NCI-H510A treated with DMSO at 0.1 percent for 48 hours (cell line): ENCODE data around the gene MYO7B.

Source experiments
- DNase-seq: peaks from one replicate; lab custom pipeline; 2025; lab: John Stamatoyannopoulos, UW

Gene MYO7B

DNA sequence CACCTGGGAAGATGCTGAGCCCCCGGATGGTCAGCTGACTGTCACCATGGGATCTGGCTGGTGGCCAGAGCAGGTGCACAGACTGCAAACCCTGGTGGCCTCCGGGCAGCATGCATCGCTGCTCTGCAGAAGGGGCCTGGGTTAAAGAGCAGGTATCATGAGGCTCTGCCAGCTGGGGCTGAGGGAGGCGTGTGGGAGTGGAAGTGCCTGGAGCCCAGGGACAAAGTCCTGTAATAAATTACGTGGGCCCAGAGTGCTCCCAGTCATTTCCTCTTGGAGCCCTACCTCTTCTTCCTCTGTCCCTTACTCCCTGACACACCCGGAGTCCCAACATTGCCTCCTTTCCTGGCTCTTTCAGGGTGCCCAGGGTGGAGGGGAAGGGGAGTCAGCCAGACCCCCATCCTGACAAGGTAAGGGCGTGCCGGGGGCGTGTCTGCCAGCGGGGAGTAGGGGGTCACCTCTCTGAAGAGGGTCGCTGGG is at the start of gene MYO7B:
Gene MYO7B, plus strand, starts transcription at position 262 of the 480 bp plus-strand sequence. CDS start 24,040 bp downstream, outside the sequence.
- peak; percentile 21 for DNase-seq

DNA sequence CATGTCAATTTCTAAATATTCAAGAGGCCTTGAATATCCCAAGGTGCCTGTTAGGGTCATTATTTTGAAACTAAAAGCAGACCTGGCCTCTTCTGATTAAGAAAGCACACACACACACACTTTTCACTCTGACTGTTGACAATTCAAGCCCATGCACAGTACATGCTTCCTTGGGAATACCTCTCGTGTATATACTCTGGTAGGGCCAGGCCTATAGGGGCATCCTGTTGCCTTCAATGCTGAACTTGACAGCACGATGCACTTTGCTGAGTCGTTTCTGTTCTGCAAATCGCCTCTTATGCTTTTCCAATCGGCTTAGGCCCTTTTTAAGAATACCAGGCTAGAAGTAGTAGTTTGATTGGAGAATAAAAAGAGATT is 49.8 kb upstream of the MYO7B start:
- DNase-seq, result no peak

DNA sequence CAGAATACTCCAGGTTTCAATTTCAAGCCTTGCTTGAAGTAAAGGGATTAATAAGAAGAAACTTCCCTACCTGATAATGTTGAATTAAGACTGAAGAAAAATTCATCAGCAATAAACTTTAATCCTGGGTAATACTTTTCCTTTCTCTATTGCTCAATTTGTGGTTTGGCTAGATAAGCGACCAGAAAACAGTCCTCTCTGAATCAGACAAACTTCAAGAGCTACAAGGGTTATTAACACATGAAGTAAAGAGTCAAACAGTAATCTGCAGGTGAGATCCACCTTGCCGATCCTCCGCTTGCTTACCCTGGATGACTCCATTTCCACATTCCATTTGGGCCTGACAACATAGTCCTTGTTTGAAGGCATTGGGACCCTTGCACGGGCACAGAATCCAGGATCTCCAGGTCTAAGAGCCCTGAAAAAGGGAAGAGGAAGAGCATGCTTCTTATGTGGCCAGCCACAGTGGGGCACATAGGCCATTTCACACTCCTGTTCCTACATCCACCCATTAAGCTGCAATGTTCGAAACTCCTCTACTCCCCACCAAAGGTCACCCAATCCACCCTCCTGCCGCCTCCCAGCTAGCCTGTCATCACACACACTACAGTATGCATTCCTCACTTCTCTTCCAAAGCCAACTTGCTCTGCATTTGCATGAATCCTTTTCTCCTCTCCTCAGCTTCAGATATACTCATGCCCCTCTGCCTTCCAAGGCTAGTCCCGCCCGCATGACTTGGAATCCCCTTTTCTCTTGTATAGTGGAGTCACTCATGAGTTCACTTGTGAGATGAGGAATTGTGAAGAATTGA is 49.0 kb upstream of the MYO7B start:
- DNase-seq, result no peak

DNA sequence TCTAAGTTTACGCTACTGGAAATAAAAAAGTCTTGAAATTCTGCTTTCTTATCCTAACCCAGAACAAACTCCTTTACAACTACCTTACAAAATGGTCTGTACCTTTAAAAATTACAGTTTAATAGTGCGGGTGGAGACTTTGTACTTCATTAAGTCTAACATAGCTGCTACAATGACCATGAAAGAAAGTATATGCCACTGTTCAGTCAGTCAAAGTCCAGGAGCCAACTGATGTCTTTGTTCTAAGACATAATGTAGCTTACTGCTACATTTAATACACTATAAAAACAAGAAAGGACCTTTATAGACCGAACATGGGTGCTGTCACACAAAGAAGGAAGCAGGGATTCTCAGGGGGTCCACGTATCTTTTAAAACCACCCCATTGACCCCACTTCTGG is 45.2 kb upstream of the MYO7B start:
- no peak for DNase-seq

DNA sequence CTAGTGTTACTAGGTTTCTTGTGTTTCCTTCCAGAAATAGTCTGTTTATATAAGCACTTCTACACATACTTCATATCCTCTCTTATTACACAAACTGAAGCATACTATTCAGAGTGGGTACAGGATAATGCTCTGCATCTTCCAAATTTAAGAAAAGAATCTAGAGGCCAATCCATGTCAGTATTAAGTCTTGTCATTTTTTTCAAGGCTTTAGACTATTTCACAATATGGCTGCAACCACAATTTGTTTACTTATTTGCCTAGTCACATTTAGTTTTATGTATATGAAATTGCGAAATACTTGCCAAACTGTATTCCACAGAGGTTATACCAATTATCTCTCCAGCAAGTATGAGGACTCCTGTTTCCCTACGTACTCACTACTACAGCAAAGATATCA is 37.1 kb upstream of the MYO7B start:
- no peak for DNase-seq

DNA sequence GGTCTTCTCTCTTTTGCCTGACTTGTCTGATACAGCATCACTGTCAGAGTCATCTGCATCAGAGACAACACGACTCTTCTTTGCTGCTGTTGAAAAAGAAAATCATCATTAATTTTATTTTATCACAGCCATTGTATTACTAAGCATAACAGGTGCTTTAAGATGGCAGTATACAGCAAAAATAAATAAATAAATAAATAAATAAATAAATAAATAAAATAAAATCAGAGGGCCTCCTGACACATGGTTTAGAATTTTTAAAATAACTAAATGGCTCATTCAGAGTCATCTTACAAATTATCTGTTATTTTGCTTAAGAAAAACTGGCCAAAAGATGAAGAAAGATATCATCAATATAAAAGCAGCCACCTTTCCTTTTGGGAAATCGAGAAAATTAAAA is 32.0 kb upstream of the MYO7B start:
- no peak for DNase-seq

DNA sequence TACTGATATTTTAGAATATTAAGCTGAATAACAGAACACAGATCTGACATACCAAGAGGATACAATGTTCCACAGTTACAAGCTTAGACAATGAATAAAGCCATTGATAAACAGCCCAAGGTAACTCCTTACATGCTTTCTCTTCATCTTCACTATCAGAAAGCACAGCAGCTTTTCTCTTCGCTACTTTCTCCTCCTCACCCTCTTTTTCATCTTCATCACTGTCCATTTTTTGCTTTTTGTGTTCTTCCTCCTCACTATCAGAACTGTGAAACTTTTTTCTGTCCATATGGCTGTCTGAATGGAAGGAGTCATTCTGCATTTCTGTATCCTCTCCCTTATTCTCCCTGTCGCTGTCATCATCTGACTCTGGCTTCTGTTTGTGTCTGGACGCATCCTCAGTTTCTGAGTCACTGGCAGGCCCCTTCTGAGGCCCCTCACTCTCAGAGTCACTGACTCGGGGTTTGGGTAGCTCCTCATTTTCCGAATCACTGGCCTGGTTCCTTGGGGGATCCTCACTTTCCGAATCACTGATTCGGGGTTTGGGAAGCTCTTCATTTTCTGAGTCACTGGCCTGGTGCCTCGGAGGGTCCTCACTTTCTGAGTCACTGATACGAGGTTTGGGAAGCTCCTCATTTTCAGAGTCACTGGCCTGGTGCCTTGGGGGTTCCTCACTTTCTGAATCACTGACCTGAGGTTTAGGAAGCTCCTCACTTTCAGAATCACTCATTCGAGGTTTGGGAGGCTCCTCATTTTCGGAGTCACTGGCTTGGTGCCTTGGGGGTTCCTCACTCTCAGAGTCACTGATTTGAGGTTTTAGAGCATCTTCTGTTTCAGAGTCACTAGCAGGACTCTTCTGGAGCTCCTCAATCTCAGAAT is 30.7 kb upstream of the MYO7B start:
- no peak for DNase-seq

DNA sequence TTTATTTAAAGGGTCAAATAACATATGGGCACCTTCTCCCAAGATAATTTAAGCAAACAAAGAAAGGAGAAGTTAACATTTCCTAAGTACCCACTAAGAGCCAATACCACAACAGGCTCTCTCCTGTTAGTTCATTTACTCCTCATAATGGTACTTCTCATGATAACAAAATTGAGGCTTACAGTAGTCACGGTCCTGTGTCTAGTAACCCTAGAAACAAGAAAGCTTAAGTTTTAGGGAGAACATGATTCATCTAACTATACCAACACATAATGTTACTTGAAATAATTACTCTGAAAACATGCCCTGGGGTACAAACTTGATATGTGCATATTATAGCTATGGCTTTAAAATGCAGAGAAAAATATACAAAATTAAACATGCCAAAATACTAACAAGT is 29.0 kb upstream of the MYO7B start:
- DNase-seq, result no peak

DNA sequence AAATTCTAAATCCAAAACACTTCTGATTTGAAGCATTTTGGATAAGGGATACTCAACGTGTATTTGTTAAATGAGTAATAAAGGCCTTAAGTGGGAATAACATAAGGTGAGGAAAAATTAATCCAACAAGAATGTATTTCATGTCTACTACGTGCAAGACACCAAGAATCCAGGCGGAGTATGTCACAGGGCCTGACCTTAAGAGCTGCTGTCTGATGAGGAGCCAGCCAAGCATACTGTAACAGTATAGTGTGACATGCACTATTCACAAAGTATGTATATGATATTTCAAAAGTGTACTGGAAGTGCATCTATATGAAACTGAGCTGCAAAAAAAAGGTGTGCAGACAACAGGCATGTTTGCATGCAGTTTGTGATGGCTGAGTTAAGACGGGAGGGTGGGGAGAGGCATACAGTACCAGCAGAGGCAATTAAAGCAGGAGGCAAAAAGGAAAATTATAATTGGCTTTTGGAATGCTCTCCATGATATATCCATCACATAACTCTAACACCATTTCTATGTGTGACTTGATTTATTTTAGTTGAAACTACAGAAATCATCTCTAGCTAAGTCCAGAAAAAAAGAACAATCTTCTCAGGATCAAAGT is 27.4 kb upstream of the MYO7B start:
- no peak for DNase-seq

DNA sequence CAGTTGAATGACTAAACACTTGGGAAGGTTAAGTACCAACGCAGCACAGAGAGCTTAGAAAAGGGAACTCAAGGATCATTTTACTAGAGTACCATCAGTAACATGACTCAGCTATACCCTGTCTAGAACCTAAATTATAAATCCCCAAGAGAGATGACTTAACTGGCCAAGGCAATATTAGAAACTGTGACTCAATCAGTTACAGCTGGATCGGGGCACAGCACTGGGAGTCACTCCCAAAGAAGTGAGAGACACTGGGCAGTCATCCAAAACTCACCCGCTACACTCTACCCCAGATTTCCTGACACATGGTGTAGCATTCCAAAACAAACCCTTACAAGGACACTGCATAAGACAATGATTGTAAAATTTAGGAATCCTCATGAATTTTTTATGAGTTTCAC is 26.9 kb upstream of the MYO7B start:
- DNase-seq, result peak; percentile 39

DNA sequence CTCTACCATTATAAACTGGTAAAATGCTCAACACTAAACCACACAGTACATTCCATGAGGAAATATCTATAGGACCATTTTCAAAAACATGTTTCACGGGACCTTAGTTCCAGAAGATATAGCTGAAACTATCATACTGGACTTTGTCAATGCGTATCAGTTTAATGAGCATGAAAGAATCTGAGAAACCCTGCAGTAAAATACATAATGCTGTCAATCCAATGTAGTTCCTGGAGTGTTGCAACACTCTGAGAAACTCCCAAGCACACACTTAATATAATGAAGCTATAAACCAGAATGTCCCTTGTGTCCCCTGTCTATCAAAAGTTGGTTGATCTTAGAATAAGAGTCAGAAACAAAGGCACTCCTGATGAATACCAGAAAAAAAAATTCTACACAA is 25.4 kb upstream of the MYO7B start:
- DNase-seq, result no peak

DNA sequence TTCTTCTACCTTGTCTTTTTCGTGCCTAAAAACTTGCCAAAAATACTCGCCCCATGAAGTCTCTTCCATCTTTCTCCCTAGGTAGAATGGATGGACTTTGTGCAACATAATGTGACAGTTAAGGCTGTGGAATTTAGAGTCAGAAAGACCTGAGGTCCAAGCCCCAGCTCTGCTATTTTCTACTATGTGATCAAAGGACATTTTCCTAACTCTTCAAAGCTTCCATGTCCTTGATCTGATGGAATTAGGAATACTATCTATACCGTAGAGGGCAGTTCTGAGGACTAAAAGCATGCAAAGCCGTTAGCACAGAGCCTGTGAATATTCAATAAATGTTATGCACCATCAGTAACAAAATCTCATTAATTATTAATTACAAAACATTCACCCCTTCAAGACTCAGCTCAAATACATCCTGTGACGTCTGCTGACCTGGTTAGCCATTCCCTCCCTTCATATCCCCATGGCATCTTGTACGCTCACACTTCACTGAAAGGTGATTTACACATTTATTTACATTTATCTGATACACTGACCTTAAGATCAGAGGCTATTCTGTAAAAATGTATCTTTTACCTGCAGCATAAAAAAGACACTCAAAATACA is 24.3 kb upstream of the MYO7B start:
- no peak for DNase-seq

DNA sequence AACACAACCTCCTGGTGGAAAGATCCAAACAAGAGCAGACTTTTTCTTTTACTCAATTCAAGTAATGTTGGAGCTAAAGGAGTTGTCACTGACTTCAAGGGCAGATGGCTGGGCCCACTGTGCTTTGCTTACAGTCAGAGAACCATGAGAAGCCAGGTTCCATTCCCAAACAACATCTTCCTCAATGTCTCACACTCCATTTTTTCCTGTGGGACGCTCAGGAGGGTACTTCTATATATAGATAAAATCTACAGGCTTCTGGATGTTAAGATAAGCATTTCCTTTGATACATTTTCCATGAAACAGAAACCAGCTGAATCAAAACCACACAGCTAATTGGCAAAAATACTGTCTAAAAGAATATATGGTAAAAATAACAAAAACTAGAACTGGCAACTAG is 23.6 kb upstream of the MYO7B start:
- no peak for DNase-seq

DNA sequence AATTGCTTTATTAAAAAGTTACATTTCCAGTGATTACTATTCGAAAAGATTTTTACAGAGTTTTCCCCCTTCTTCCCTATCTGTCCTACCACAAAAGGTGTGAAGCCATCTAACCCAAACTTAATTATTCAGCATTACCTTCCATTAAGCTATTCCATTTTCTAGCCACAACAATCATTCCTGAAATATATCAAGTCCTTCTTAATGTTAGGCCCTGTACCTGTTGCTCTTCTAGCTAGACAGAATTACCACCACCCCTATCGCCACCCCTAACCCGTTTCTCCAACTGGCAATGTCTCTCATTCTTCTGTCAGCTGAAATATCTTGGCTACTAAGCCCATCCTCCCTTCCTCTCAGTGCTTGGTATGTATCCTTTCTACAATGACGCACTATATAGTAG is 23.1 kb upstream of the MYO7B start:
- DNase-seq, result no peak

DNA sequence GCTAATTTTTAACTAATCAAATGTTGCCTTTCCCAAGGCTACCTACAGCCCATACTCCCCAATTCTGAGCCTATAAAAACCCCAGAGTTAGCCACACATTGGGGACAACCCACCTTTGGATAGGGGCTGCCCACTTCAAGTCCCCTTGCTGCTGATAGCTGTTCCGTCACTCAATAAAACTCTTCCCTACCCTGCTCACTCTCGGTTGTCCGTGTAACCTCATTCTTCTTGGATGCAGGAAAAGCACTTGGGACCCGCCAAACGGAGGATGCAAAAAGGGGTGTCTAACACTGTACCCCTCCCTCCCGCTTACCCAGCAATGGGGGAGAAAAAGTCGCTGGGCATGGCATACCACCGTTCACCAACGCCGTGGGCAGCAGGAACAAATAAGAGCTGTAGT is 21.4 kb upstream of the MYO7B start:
- no peak for DNase-seq

DNA sequence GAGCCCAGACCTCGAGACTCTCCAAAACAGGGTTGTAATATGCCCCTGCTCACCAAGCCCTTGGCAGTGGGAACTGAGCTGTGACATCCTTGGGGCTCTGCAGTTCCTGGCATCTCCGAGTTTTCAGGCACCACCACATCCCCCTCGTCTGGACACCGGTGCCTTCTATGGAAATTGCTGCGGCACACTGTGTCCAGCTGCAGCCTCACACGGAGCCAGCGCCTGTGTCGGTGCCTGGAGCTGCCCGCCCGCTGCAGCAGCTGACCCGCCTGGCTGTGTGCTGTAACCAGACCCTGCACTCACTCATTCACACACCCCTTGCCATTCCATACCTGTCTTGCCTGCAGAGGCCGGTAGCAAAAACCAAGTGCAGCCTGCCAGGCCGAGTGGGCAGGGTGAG is 21.0 kb upstream of the MYO7B start:
- no peak for DNase-seq

DNA sequence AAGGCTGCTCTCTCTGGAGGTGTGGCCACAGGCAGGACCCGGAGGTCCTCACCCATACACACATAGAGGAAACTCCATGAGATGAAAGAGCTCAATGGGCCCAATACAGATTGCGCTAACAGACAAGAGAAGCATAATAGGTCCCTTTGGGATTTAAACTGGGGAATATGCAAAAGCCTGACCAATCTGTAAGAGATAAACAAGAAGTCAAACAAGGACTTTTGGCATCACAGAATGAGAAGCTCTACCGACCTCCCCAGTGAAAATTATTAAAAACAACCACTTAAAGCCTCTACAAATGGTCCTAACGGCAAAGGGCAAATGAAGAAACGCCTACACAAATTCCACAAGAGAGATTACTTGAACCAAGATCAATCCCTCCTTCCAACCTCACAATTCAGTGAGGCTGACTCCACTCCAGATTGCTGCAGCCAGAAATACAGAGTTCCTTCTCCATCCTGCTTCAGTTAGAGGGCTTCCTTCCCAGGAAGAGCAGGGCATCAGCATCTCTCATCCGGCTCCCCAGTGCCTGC is 20.0 kb upstream of the MYO7B start:
- DNase-seq, result no peak

DNA sequence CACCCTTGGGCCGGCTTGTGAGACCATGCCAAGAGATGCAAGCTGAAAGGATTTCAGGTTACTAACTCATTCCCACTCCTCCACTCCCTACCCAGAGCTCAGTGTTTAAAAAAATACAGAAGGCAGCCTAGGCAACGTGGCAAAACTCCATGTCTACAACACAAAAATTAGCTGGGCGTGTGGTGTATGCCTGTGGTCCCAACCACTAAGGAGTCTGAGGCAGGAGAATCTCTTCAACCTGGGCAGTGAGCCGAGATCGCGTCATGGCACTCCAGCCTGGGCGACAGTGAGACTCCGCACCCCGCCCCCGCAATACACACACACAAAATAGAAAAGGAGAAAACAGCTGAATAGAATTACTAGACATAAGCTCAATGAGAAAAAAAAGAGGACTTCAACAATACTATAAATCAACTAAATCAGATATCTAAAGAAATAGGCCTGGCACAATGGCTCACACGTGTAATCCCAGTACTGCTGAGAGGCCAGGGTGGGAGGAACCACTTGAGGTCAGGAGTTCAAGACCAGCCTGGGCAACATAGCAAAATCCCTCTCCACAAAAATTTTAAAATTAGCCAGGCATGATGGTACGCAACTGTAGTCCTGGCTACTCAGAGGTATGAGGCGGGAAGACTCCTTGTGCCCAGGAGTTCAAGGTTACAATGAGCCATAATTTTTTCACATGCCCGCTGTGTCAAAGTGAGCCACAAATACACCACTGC is 19.3 kb upstream of the MYO7B start:
- no peak for DNase-seq

DNA sequence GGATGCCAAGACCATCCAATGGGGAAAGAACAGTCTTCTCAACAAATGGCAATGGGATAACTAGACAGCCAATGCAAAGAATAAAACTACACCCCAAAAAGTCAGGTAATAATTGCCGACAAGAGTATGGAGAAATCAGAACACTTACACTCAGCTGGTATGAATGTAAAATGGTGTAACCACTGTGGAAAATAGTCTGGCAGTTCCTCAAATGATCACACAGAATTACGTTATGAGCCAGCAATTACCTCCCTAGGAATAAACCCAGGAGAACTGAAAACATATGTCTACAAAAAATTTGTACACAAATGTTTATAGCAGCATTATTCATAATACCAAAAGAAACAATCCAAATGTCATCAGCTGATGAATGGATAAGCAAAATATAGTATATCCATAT is 18.0 kb upstream of the MYO7B start:
- DNase-seq, result no peak

DNA sequence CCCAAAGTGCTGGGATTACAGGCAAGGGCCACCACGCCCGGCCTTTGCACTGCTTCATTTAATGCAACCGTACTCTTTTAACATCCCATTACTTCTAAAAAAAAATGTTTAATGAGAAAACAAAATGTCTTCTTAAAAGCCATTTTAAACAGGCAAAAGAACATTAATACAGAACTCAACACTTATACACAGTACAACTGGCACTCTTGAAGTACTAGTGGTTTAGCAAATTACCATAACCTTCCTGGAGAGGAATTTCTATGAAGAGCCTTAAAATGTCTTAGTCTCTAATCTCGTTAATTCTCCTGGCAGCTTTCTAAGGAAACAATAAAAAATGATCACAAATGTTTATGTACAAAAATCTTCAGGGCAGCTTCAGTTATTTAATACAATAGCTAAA is 15.1 kb upstream of the MYO7B start:
- DNase-seq, result no peak

DNA sequence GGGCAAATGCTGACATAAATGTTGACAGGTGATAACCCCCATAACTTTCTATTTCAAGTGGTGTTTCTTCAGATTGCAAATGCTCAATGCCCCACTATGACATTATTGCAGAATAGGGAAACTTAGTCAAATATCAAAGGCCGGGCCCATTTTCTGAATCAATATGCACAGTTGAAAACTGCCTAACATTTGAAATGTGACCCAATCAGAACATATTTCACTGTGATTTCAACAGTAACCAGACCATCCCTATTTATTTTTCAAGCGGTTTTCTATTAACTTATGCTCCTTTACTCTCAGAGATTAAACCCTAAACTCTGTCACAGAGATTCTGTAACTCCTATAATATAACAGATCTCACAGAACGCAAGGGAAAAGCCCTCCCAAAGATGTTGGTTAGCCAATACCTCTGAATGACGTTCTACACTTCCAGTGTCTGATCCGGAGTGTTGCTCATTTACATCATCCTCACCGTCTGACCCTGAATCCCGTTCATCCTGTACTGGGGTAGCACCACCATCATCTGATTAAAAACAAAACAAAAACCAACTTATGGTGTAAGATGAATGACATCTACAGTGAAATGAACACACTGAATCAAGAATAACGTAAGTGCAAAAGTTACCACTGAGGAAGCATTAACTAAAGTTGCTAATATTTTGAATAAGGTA is 12.1 kb upstream of the MYO7B start:
- DNase-seq, result no peak
